HG03039 (cell line): ENCODE data around the gene SORCS2.

Source experiments
- ATAC-seq: cut with Tn5 transposase; IDR thresholded peaks from one replicate; pipeline ENCODE4 v1.9.1; 2021; ENCODE audit warnings: mild to moderate bottlenecking, moderate library complexity; ENCODE audit not compliant: unreplicated experiment

SORCS2 gene

GRCh38 chr4:7261536-7261935 lies 69.2 kb downstream of the SORCS2 start:
- ATAC-seq: no peak

DNA sequence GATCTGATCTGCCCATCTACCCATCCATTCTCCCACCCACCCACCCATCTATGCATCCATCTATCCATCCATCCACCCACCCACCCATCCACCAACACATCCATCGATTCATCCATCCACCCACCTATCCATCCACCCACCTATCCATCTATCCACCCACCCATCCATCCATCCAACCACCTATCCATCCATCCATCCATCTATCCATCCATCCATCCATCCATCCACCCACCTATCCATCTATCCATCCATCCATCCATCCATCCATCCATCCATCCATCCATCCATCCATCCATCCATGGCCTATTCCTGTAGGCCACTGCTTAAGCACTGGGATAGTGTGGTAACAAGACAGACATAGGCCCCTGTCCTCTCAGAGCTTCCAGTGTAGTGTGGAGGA lies 69.8 kb downstream of the SORCS2 start:
- no peak for ATAC-seq

DNA sequence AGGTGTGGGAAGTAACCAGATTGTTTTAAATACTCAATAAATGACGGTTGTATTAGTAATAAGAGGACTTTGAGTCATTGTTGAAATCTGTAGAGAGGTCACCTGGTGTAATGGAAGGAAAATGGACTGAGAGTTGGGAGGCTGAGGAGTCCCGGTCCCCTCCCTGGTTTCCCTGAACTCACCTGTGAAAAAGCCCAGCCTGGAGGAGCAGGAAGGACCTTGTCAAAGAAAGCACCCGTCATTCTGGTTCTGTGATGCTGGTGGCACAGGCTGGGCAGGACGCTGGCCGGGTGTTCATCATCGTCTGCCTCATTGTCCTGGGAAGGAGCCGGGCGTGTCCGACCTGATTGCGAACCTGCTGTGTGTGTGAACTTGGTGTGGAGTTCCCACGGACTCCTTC lies 70.8 kb downstream of the SORCS2 start:
- no peak for ATAC-seq

- ATAC-seq: no peak
Observed at GRCh38 chr4:7264694-7265093, 72.4 kb downstream of the SORCS2 start.

GRCh38 chr4:7266525-7267292 lies 74.4 kb downstream of the SORCS2 start:
- no peak for ATAC-seq

DNA sequence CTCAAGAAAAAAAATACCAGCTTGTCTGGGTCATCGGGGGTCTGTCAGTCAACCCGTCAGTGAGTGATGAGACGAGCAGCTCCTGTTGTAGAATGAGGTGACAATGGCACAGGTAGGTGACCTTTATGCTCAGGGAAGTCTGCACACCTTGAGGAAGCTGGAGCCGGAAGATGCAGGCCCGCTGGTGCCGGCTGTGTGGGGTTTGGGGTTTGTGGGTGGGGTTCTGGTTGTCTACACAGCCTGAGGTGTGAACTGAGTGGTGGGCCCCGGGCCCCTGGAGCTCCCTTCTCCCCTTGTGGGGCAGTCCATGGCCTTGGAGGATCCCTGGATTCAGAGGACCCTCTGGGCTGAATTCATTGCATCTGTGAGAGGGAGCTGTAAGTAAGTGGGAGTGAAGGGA lies 75.5 kb downstream of the SORCS2 start:
- no peak for ATAC-seq

GRCh38 chr4:7268941-7269340 lies 76.6 kb downstream of the SORCS2 start:
- no peak for ATAC-seq

DNA sequence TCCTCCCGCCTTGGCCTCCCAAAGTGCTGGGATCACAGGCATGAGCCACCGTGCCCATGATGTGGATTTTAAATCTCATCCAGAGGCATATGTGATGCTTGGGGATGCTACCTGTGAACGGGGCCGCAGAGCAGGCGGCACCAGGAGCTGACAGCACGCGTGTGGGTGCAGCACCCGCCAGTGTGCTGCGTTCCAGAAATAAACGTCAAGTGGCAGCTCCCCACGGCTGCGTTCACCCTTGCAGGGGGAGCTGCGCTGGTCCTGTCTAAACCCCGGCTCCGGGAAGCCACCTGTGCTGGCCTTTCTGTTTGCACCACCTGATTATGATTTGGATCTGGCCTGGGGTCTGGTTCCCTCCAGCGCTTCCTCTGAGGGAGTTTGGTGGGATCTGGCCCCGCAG lies 77.8 kb downstream of the SORCS2 start:
- no peak for ATAC-seq

- no peak for ATAC-seq
Observed at GRCh38 chr4:7272404-7272803, 80.1 kb downstream of the SORCS2 start.

DNA sequence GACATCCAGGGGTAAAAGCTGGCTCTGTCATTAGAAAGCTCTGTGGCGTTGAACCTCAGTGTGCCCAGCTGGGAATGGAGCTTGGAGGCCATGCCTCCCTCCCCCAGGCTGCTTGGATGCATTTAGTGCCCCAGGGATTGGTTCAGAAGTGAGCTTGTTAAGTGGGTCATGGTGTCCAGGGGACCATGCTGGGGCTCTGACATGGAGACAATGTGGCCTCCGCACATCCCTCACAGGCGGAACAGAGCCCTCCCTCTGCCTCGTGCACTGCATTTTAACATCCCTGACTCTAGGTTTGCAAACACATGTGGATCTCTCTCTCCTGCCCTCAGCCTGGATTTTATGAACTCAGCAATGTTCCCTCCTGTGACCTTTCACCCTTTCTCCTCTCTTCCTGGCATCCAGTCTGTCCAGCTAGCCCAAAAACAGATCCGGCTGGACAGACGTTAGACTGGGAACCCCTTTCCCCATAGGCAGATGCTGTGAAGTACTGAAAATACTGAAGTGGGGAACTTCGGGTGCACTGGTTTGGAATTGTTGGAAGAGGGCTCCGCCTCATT lies 81.5 kb downstream of the SORCS2 start:
- ATAC-seq: no peak

- no peak for ATAC-seq
Observed at GRCh38 chr4:7275067-7275466, 82.7 kb downstream of the SORCS2 start.

GRCh38 chr4:7275490-7276154 lies 83.3 kb downstream of the SORCS2 start:
- ATAC-seq: no peak

GRCh38 chr4:7276515-7276914 lies 84.2 kb downstream of the SORCS2 start:
- no peak for ATAC-seq

DNA sequence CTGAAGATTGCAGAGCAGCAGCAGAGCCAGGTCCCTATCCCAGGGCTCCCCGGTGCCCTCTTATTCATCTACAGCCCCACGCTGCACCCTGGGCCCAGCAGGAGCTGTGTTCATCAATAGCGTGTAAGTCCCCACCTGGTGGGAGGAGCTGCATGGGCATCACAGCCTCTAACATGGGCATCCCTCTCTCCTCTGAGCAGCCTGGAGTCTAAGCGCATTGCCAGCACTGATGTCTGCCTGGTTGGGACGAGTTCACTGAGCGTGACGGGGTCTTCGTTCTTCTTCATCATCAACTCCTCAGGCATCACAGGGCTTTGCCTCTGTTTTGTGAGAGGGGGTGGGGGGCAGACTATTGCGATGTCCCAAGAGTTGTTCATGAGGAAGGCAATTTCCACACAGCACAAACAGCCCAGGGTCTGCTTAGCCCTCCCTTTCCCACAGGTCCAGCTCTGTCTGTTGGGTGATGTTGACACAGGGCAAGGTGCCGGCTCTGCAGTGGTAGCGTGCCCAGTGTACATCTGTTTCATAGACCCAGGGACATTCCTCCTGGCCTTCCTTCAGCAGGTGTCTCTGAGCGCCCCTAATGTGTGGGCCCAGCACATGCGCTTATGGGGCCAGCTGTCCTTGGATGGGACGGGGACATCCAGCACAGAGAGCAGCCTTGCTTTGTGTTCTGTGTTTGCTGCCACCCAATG lies 85.9 kb downstream of the SORCS2 start:
- ATAC-seq: no peak

DNA sequence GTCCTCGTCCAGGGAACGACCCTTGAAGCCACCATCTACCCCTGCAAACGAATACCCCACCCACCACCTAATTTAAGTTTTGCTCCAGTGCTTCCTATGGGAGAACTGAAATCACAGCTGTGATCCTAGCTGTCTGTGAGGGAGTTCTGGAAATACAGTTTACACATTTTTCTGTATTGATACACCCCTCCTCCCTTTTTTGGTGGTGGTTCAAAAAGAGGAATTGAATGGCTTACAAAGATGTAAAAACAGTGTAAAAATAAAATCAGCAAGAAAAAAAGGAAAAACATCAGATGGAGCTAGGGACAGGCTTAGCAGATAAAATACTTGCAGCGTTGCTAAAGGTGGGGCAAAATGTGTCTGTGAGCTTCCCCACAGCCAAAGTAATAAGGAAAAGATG lies 86.6 kb downstream of the SORCS2 start:
- ATAC-seq: no peak

- ATAC-seq: no peak
Observed at GRCh38 chr4:7279902-7280301, 87.6 kb downstream of the SORCS2 start.

DNA sequence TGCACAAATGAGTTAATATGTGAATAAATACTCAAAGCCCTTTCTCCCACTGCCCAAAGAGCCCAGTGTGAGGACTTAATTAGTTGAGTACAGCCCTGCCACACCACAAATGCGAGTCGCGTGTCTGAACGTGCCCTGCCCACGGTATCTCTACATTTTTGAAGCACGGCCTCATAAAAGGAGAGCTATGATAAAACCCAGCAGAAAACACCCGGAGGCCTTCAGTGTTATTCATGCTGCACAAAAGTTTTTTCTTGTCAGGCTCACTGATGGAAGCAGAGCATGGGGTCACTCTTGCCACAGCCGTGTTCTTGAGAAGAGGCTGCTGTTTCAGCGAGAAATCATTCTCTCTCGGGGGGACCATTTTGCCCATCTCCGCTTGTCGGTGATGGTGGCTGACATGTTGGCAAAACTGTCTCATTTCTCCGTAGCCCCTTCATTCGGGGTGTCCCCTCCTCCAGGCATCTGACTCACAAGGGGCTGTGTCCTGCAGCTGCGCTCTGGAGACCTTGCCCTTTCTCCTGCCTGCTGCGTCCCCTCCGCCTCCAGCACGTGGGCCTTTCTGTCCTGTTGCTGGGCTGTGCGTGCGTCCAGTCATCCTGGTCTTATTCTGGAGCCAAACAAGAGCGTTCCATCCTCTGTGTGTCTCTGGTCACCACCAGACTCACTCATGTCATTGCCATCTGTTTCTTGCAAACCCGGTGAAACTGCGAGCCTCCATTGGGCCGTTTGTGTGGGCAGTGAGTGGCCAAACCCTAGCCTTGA lies 88.8 kb downstream of the SORCS2 start:
- ATAC-seq: no peak

- ATAC-seq: no peak
Observed at GRCh38 chr4:7281691-7282665, 89.6 kb downstream of the SORCS2 start.

DNA sequence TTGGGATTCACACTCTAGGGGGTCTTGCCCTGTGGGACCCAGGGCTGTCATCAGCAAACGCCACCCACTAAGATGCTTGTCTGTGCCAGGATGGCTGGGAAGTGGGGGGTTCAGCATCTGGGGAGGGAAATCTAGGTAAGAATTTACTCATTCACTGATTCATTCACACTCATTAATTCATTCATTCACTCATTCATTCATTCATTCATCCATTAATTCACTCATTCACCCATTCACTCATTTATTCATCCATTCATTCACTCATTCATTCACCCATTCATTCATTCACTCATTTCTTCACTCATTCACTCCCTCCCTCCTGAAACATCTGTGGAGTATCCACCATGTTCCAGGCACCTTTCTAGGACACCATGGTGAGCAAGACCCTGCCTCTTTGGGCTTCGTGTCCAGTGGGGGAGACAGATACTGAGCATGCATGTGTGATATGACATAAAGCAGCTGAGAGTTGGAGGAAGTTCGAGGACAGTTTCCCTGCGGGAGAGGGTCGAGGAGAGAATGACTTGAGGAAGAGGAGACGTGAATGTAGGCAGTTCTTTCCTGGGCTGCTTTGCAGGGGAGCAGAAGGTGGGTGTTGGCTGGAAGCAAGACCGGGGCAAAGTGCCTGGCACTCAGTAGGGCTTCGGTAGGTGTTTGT lies 90.6 kb downstream of the SORCS2 start:
- no peak for ATAC-seq
